GM21825 (cell line): Measurements from ENCODE around the gene WIPF3.
A peak's percentile ranks its signal among the peaks of the same experiment; 100 is the strongest.

ENCODE experiments used
- ATAC-seq: cut with Tn5 transposase; IDR thresholded peaks from one replicate; pipeline ENCODE4 v1.9.1; 2021; ENCODE audit warnings: mild to moderate bottlenecking, moderate library complexity; ENCODE audit not compliant: unreplicated experiment

Gene WIPF3

GRCh38 chr7:29898301-29898700 is 92.0 kb downstream of the WIPF3 start:
- no peak for ATAC-seq

- no peak for ATAC-seq
Observed at GRCh38 chr7:29900745-29901144, 94.4 kb downstream of the WIPF3 start.

GRCh38 chr7:29906200-29907022 is 100.1 kb downstream of the WIPF3 start:
- ATAC-seq, result no peak

GRCh38 chr7:29914180-29914579 is 107.9 kb downstream of the WIPF3 start:
- no peak for ATAC-seq

- no peak for ATAC-seq
Observed at GRCh38 chr7:29915481-29916215, 109.3 kb downstream of the WIPF3 start.

- no peak for ATAC-seq
Observed at GRCh38 chr7:29917641-29918040, 111.3 kb downstream of the WIPF3 start.

GRCh38 chr7:29918850-29919249 is 112.5 kb downstream of the WIPF3 start:
- ATAC-seq, result no peak

GRCh38 chr7:29919790-29920189 is 113.5 kb downstream of the WIPF3 start:
- no peak for ATAC-seq

GRCh38 chr7:29920491-29920890 is 114.2 kb downstream of the WIPF3 start:
- ATAC-seq, result no peak

- peak; percentile 79 for ATAC-seq
Observed at GRCh38 chr7:29921404-29922010, 115.2 kb downstream of the WIPF3 start.

GRCh38 chr7:29922921-29923700 is 116.8 kb downstream of the WIPF3 start:
- ATAC-seq, result no peak

- ATAC-seq, result no peak
Observed at GRCh38 chr7:29924006-29924405, 117.7 kb downstream of the WIPF3 start.

- no peak for ATAC-seq
Observed at GRCh38 chr7:29924684-29925083, 118.4 kb downstream of the WIPF3 start.

- ATAC-seq, result no peak
Observed at GRCh38 chr7:29926216-29926615, 119.9 kb downstream of the WIPF3 start.

GRCh38 chr7:29926741-29927140 is 120.4 kb downstream of the WIPF3 start:
- ATAC-seq, result no peak

GRCh38 chr7:29929018-29929807 is 122.9 kb downstream of the WIPF3 start:
- ATAC-seq, result no peak

- ATAC-seq, result no peak
Observed at GRCh38 chr7:29935111-29935510, 128.8 kb downstream of the WIPF3 start.

- no peak for ATAC-seq
Observed at GRCh38 chr7:29937132-29937531, 130.8 kb downstream of the WIPF3 start.

- no peak for ATAC-seq
Observed at GRCh38 chr7:29940199-29940598, 133.9 kb downstream of the WIPF3 start.

- ATAC-seq, result no peak
Observed at GRCh38 chr7:29945259-29945809, 139.0 kb downstream of the WIPF3 start.
